Limb (tissue), 2 donors: ENCODE results near the gene CATSPER3.

Source experiments
- DNase-seq, 2 donors: peaks; one replicate each; pipeline ENCODE4 v3.0.0-alpha.2; 2016; ENCODE audit errors: extremely low spot score in 2 of 2

Gene CATSPER3

DNA sequence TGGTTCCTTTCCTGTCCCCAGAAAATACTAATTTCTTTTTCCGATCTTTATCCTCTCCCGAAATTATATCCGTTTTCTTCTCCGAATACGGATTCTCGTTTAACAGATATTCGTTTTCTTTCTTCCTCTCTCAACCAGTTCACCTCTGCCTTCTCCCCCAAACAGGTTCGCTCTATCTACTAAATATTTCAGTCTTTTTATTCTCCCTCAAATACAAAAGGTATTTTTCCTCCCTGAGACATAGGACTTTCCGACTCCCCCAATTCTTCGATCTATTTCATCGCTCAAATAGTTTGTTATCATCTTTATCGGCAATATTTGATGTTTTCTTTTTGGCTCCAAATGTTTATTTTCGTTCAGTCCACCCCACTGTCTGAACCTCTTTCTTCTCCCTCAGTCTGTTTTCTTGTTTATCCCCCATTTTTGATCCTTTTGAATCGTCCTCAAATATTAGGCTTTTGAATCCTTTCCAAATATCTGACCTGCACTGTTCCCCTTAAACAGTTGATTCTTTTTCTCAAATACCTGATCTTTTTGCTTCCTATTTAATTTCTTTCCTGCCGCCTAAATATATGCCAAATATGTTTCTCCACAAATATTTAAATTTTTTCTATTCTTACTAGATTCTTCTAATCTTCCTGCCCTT lies 61.9 kb downstream of the CATSPER3 start:
- no peak for DNase-seq

DNA sequence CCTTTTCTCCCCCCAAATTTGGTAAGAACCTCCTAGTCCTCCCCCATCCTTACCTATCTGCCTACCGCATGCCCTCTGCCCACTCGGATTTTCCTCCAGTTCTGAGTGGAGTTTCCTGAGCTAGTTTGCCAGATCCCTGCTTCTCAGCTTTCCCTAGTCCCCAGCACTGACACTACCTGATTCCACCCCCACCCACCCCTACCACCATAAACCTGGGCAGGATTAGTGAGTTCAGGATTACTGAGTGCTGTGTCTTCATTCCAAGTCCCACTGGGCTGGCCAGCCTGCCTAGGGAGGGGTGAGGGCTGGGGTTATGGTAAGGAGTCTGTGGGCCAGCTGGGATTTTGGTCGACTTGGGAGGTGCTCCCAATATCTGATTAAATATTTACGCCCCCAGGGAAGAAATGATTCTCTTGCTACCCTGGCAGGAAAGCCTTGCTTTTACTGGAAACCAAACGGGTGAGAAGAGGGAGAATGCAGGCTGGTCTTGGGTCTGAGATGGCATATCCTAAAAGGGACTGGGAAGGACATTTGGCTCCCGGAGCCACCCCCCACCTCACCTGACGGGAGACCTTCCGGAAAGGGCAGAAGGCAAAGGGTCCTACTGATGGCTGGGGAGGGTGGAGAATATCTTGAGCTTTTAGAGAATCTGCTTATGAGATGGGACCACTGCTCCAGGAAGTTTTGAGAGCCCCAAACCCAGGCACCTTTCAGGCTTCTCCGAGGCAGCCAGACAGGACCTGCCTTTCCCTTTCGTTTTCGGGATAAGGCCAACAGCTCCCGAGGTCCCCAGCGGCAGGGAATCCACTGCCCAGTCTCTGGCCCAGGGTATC lies 62.6 kb downstream of the CATSPER3 start:
- DNase-seq, result no peak

DNA sequence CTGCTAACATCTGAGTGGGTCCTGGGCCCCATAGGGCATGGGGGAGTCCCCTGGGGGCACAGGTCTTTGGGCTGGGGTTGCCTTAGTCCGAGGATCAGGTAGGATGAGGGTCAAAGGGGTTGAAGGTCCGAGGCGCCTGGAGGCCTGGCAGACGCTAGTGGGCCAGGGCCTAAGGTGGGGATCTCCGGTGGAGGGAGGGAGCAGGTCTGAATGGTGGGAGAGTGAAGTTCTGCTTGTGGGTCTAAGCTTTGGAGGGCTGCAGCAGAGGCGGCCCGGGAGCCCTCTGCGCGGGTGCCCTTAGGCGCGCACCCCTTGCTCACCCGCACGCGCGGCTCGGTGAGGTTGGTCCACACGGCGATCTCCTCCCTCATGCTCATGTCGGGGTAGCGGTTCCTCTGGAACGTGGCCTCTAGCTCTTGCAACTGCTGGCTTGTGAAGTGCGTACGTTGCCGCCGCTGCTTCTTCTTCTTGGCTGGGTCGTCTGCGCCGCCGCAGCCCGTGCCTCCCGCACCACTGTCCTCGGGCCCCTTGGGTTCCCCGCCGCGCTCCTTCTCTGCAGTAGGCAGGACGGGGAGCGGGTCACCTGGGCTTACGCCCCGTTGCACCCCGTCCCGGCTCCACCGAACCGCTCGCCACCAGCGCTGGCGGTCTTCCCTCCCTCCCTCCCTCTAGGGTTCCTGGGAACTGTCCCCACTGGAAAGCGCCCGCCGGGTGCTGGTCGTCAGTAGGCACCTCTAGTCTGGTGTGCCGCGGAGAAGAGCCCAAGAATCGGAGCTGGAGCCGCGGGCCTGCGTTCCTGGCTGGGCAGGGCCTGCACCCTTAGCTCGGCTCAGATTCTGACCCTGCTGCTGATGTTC lies 63.5 kb downstream of the CATSPER3 start:
- no peak for DNase-seq

DNA sequence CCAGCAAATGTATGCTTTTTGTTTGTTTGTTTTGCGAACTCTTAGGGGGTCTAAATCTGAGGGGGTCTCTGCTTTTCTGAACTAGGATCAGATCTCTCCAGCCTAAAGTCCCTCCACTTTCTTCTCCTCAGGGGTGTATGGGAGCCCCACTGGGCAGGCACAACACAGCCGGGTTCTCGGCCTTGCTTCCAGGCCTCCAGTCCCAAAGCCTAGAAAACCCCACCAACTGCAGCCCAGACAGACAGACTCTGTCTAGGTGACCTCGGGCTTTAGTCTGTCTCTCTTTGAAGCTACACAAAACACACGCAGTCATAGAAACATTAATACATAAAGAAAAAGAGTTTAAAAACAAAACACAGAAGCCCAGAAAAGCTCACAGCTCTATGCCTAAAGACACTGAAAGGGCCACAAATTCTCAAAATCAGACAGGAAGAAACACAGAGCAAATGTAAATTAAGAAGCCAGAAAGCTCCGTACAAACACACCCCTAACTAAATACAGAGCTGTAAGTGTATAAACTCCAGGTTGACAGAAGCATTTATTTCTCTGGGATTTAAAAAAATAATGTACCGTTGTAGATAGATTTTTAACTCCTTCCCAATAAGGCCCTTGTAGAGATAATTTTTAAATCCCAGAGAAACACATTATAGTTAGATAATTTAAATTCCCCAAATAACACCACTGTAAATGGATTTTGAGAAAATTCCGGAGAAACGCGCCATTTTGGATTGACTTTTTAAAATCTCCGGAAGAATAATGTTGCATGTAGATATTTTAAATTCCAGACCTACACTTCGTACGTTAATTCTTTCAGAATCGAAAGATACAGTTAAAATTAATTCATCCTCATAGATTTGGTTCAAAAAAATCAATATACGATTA lies 64.3 kb downstream of the CATSPER3 start:
- DNase-seq, result no peak

DNA sequence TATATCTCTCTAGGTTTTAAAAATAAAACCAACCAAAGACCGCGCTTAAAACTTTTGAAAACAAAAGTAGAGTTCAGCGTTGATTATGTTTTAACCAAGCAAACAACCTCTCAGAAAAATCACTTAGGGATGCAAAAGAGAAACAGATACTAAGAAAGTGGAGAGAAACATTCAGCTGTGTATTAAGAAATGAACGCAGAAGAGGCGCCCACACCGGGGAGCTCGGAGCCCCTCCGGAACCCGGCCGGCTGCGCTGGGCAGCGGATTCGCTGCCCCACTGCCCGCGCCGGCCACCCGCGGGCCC lies 64.9 kb downstream of the CATSPER3 start:
- no peak for DNase-seq

DNA sequence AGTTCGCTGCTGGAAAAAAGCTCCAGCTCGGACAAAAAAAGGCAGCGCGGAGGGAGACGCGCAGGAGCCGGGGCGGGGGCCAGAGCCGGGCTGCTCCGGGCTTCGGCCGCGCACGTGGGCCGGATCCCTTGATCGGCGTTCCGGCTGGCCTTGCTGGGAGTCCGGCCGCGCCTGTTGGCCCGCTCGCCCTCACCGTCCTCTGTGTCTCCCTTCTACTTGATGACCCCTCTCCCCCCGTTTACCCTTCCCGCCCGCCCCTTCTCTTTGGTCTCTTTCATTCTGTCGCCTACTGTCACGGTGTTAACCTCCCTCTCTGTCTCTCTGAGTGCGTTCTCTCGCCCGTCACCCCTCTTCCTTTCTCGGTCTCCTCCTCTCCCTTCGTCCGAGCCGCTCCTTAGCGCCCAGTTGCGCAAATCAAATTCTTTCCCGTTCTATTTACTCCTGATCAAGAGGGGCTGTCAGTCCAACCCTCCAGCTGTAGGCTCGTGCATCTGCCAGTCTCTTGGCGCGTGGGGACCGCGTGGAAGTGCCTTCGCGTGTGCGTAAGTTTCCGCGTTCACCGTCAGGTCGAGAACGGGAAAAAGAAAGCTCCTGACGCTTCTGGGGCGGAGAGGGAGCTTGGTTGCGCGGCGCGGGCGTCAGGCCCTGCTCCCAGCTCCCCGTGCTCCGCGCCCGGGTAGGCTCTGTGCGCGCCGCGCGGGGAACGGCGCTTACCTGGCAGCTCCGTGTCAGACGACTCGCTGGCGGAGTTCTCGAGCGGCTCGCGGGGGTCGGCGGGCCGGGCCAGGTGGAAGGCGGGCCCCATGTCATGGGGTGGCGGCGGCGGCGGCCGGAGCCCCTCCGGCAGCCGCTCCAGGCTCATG lies 65.5 kb downstream of the CATSPER3 start:
- peak in 1 of 2 donors; percentile 67 for DNase-seq

- DNase-seq, result no peak
These were observed 66.2 kb downstream of the CATSPER3 start, which contains the start of gene PITX1 for GRCh38 chr5:135033901-135034235. PITX1 (minus strand) TSS chr5:135034228; CDS start chr5:135033881, 347 bp downstream.

GRCh38 chr5:135034236-135034962 lies 66.7 kb downstream of the CATSPER3 start:
- DNase-seq, result peak in 1 of 2 donors; percentile 84

DNA sequence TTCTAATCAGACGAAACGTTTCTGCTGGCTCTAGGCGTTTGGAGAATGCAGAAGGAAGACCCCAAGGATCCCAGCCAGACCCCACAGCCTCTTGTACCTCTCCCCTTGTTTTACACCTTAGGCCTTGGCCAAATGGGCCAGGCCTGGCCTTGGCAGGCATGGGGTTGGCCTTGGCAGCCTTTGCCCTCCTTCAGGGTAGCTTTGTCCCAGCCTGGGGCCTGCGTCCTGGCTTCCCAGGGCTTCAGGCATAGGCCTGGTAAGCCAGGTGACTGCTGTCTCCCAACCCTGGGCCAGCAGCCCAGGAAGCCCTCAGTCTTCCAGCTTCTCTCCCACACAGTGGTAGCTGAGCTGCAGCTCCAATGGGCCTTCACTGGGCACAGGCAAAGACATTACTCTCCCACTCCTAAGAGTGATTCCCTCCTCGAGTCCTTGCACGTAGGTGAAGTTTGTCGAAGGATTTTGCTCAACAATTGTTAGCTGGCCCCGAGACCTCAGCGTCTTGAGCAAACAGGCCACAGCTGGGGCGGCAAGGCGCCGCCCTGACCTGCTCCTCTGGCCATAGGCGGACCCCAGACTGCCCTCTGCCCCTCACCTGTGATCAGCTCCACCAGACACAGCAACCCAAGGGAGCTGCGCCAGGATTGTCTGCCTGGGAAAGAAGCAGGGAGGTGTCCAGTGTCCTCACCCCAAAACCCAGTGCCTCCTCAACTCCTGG lies 67.4 kb downstream of the CATSPER3 start:
- no peak for DNase-seq

DNA sequence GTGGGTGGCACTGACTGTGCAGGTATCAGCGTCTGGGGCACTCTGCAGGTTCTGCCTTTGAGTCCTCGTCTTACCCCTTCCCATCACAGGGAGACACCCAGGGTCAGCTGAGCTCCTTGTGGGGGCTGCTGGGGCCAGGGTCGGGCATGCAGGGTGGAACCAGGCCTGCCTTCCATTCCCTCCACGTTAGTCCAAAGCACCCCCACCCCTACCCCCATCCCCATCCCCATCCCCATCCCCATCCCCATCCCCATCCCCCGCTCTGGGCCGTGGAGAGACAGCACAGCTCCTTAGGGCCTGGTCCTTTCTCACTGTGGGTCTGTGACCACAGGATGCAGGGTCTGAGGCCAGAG lies 67.9 kb downstream of the CATSPER3 start:
- no peak for DNase-seq

- no peak for DNase-seq
These were observed 68.7 kb downstream of the CATSPER3 start for GRCh38 chr5:135036405-135036804.

GRCh38 chr5:135037519-135038204 lies 70.0 kb downstream of the CATSPER3 start:
- DNase-seq, result no peak

GRCh38 chr5:135038205-135038812 lies 70.6 kb downstream of the CATSPER3 start:
- DNase-seq, result no peak

GRCh38 chr5:135038813-135039270 lies 71.1 kb downstream of the CATSPER3 start:
- no peak for DNase-seq

- DNase-seq, result peak in 1 of 2 donors; percentile 65
These were observed 71.7 kb downstream of the CATSPER3 start for GRCh38 chr5:135039271-135040033.

DNA sequence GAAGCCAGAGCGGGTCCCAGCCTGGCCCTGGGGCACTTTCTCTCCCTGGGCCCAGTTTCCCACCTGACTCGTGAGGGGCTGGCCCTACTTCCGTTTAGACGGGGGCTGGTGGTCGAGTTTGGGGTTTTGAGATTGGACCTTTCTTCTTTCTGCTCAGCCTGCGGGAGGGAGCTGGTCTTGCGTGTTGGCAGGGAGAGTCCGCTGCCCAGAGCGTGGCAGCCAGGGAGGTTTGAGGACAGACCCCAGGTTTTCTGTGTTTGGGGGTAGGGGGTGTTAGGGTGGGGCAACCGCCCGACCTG lies 72.3 kb downstream of the CATSPER3 start:
- DNase-seq, result no peak
